Activated naive CD8-positive, alpha-beta T cell (primary cell): Measurements from ENCODE around the gene AKT1.

Experiments
- H3K27ac Mint-ChIP-seq: one replicate; pipeline ENCODE4 v1.8.0; 2021; ENCODE audit warnings: mixed read lengths
- H3K27me3 Mint-ChIP-seq: one replicate; pipeline ENCODE4 v1.8.0; 2021; ENCODE audit warnings: mixed read lengths
- H3K36me3 Mint-ChIP-seq: one replicate; pipeline ENCODE4 v1.8.0; 2021; ENCODE audit warnings: mixed read lengths
- H3K4me1 Mint-ChIP-seq: one replicate; pipeline ENCODE4 v1.8.0; 2021; ENCODE audit warnings: low read depth, mixed read lengths
- H3K4me3 Mint-ChIP-seq: one replicate; pipeline ENCODE4 v1.8.0; 2021; ENCODE audit warnings: mild to moderate bottlenecking, mixed read lengths
- H3K9me3 Mint-ChIP-seq: one replicate; pipeline ENCODE4 v1.8.0; 2021; ENCODE audit warnings: low read depth, mixed read lengths

Gene AKT1

DNA sequence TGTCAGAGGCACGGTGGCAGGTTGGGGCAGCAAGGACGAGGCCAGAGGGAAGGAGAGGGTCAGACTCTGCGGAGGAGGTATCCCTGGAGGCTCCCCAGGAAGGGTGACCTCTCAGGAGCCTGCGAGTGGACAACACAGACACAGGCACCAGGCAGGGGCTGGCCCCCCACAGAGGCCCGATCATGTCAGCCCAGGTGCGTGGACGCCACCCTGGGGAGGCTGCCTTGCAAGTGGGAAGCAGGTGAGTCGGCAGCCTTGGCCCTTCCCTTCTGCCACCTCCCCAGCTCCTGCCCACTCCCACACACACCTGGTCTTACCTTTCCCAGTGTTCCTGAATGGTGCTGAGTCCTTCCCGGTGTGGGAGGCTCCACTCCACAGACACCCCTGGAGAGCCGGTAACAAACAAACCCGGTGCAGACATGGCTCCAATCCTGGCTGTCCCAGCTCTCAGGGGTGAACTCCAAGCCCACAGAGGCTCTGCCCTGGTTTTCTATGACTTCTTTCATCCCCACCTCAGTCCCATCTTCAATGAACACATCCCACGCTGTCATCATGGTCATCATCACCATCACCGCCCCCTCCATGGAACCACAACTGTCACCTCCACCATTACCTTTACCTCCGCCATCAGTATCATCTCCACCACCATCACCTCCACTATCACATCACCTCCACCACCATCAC is 10.5 kb upstream of the AKT1 start:
- H3K27ac Mint-ChIP-seq = no peak overlapping the region
- H3K4me1 Mint-ChIP-seq = peaks cover 16% of the 10 kb centered on the region
- H3K9me3 Mint-ChIP-seq = no peaks in the 10 kb centered on the region
- no peaks in the 10 kb centered on the region for H3K36me3 Mint-ChIP-seq
- H3K27me3 Mint-ChIP-seq = no peaks in the 10 kb centered on the region
- H3K4me3 Mint-ChIP-seq = no peak overlapping the region

DNA sequence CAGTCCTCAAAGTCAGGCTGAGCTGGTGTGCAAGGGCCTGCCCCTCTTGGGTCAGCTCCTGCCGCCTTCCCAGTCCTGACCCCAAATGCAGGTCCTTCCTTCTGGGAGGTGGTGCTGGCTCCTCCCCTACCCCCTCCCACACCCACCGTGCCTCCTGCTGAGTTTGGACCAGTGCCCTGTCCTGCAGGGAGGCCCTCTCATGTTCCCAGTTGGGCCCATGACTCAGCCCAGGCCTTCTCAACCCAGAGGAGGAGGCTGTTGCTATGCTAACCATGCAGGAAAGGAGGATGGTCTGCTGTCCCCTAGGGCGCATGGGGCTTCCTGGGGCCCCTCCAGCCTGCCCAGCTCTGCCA is 9.8 kb upstream of the AKT1 start:
- Mint-ChIP-seq H3K9me3 (no peaks in the 10 kb centered on the region), H3K27me3 (no peaks in the 10 kb centered on the region), H3K4me3 (no peak overlapping the region), H3K36me3 (no peaks in the 10 kb centered on the region), H3K4me1 (peaks cover 16% of the 10 kb centered on the region), H3K27ac (no peak overlapping the region)

DNA sequence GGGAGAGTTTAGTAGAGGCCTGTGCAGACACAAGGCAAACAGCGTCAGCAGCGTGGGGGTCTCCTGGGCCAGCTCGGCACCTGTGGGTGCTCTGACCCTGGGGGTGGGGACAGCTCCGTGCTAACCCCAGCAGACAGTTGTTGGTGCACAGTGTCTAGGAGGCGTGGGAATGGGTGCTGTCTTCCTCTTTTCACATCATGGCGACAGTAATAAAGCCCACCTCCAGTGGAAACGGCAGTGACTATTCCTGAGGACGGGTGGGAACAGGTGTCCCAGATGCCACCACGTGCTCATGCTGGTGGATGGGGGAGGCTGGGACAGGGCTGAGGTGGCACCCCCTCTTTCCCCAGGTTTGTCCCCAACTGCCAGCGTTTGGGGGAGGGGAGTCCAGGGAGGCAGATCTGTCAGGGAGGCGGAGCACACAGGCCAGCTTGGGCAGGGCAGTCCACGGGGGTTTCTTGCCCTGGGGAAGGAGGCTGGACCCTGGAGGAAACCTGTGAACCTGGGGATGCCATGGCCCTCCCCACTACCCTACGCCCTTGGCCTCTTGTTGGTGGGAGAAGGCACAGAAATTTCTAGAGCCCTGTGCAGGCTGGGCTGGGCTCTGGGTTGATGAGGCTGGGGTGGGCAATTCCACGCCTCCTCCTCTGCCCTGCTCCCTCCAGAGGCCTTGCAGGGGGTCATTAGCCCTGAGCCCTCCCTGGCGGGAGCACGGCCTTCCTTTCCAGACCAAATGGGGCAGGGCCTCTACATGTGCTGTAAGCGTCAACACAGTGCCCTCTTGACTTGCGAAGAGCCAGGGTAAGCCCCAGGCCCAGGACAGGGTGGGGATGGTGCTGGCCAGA is 9.2 kb upstream of the AKT1 start:
- Mint-ChIP-seq H3K4me3 (no peak overlapping the region), H3K27me3 (no peaks in the 10 kb centered on the region), H3K9me3 (no peaks in the 10 kb centered on the region), H3K27ac (no peak overlapping the region), H3K36me3 (no peaks in the 10 kb centered on the region), H3K4me1 (peaks cover 18% of the 10 kb centered on the region)

DNA sequence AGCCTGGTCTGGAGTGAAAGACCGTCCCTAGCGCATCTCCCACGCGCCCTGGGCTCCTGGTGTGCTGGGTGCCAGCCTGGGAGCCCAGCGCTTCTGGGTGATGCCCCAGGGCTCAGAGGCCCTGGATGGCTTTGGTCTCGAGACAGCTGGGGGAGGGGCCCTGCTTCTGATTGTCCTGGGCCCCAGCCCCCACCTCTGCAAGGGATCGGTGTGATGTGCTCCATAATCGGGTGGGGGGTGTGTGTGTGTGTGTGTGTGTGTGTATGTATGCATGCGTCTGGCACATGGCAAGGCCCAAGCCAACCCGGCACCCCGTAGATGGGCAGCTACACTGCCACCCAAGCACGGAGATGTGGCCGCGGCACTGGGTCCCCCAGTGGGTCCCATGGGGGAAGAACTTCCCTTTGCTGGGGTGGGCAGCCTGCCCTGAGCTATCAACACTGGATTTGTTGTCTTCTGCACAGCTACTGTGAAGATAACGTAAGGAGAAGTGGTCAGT is 8.4 kb upstream of the AKT1 start:
- Mint-ChIP-seq H3K27ac (no peak overlapping the region), H3K4me1 (peaks cover 21% of the 10 kb centered on the region), H3K4me3 (no peak overlapping the region), H3K27me3 (no peaks in the 10 kb centered on the region), H3K9me3 (no peaks in the 10 kb centered on the region), H3K36me3 (no peaks in the 10 kb centered on the region)

DNA sequence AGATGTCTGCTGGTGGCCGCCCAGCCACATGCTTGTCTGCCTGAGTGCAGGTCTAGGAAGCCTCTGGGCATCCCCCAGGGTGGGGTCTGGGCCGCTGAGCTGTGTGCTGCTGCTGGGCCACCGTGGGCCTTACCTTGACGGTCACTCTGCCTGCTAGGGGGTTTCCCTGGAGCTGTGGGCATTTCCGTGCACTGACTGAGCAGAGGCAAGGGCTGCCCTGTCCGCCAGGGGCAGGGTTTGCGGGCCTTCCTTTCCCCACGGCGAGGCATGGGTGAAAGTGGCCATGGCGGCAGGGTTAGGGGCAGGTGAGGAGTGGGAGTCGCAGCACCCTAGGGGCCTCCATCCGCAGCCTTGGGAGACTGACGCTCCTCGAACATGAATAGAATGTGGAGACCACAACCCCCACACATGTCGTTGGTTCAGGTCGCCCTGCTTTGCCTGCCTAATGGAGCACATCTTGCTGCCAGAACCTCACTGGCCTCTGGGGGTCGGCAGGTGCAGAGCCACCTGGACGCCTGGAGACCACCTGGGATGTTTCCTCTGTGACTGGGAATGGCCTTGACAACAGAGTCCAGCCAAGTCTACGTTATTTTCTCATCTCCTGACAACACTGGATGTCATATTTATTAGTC is 7.8 kb upstream of the AKT1 start:
- Mint-ChIP-seq H3K4me1 (peaks cover 25% of the 10 kb centered on the region), H3K36me3 (no peaks in the 10 kb centered on the region), H3K4me3 (no peak overlapping the region), H3K27ac (no peak overlapping the region), H3K9me3 (no peaks in the 10 kb centered on the region), H3K27me3 (no peaks in the 10 kb centered on the region)

DNA sequence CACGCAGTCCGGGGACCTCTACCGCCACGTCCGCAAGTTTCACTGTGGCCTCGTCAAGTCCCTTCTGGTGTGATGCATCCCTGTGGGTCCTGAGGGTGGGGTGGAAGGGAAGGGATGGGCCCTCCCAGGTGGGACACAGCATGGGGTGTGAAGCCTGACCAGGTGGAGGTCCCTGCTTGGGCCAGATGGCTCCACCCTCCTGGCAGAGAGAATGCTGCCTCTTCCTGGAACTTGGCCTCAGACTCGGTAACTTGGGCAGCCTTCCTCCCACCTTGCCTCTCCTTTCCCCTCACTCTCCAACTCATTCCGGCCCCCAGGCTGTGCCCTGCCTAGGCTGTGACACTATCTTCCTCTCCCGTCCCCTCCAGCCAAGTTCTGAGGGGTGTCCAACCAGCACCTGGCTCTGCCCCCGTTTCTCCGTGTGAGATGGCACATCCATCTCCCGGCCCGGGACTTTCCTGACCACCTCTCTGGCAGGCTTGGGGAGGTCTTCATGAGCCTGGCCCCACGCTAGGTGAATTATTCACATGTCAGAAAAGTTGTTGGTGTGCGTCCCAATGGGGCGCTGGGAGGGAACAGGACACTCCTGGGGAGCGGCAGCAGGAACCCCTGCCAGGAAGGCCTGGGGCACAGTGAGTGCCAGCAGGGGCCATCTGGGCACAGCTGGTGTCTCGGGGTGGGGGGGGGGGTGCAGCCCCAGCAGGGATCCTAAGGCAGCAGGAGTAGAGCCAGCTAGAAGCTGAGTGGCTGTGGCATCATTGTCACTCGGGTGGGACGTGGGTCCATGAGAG is 7.0 kb upstream of the AKT1 start:
- no peaks in the 10 kb centered on the region for H3K9me3 Mint-ChIP-seq
- H3K27ac Mint-ChIP-seq = no peak overlapping the region
- no peaks in the 10 kb centered on the region for H3K27me3 Mint-ChIP-seq
- no peaks in the 10 kb centered on the region for H3K36me3 Mint-ChIP-seq
- H3K4me3 Mint-ChIP-seq = peak overlapping the region; percentile 59
- H3K4me1 Mint-ChIP-seq = peaks cover 27% of the 10 kb centered on the region

DNA sequence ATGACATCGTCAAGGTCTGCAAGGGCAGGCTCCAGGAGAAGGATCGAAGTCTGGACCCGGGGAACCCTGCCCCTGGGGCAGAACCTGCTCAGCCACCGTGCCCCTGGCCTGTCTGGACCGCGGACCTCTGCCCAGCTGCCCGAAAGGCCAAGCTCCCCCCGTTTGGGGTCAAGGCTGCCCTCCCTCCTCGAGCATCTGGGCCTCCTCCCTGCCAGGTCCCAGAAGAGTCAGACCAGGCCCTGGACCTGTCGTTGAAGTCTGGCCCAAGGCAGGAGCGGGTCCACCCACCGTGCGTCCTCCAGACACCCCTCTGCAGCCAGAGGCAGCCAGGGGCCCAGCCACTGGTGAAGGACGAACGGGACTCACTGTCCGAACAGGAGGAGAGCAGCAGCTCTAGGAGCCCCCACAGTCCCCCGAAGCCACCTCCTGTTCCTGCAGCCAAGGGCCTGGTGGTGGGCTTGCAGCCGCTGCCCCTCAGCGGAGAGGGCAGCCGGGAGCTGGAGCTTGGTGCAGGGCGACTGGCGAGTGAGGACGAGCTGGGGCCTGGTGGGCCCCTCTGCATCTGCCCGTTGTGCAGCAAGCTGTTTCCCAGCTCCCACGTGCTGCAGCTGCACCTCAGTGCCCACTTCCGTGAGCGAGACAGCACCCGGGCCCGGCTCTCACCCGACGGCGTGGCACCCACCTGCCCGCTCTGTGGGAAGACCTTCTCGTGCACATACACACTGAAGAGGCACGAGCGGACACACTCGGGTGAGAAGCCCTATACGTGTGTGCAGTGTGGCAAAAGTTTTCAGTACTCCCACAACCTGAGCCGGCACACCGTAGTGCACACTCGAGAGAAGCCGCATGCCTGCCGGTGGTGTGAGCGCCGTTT is 6.2 kb upstream of the AKT1 start:
- H3K4me3 Mint-ChIP-seq = peak overlapping the region; percentile 89
- no peaks in the 10 kb centered on the region for H3K9me3 Mint-ChIP-seq
- peaks cover 28% of the 10 kb centered on the region for H3K4me1 Mint-ChIP-seq
- no peaks in the 10 kb centered on the region for H3K36me3 Mint-ChIP-seq
- no peaks in the 10 kb centered on the region for H3K27me3 Mint-ChIP-seq
- H3K27ac Mint-ChIP-seq = no peak overlapping the region

DNA sequence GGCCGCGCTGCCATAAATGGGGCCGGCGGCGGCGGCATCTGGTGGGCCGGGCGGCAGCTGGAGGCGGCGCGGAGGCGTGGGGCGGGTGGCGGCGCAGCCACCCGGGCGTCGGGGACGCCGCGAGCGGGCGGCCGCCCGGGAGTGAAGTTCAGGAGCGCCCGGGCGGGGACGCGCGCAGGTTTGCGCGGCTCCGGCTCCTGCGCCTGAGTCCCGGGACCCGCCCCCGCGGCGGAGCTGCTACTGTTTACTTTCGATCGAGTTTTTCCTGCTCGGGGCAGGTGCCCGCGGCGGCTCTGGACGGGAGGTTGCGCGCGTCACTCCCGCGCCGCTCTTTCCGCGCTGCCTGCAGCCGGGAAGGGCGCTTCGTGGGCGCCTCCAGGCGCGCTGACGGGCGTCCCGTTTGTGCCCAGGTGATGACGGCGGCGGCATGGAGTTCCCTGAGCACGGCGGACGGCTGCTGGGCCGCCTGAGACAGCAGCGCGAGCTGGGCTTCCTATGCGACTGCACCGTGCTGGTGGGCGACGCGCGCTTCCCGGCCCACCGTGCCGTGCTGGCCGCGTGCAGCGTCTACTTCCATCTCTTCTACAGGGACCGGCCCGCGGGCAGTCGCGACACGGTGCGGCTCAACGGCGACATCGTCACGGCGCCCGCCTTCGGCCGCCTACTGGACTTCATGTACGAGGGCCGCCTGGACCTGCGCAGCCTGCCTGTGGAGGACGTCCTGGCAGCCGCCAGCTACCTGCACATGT is 5.4 kb upstream of the AKT1 start, which contains the start of gene ZBTB42:
Gene ZBTB42 (plus strand): TSS at position 331 of the 749 bp plus-strand sequence. CDS start 97 bp downstream, at position 428.
- H3K27me3 Mint-ChIP-seq = no peaks in the 10 kb centered on the region
- no peaks in the 10 kb centered on the region for H3K9me3 Mint-ChIP-seq
- H3K4me3 Mint-ChIP-seq = peak within 1 kb of the TSS; percentile 89
- H3K36me3 Mint-ChIP-seq = no peaks in the 10 kb centered on the region
- peak within 1 kb of the TSS; percentile 58 for H3K27ac Mint-ChIP-seq
- H3K4me1 Mint-ChIP-seq = peaks cover 35% of the 10 kb centered on the region

DNA sequence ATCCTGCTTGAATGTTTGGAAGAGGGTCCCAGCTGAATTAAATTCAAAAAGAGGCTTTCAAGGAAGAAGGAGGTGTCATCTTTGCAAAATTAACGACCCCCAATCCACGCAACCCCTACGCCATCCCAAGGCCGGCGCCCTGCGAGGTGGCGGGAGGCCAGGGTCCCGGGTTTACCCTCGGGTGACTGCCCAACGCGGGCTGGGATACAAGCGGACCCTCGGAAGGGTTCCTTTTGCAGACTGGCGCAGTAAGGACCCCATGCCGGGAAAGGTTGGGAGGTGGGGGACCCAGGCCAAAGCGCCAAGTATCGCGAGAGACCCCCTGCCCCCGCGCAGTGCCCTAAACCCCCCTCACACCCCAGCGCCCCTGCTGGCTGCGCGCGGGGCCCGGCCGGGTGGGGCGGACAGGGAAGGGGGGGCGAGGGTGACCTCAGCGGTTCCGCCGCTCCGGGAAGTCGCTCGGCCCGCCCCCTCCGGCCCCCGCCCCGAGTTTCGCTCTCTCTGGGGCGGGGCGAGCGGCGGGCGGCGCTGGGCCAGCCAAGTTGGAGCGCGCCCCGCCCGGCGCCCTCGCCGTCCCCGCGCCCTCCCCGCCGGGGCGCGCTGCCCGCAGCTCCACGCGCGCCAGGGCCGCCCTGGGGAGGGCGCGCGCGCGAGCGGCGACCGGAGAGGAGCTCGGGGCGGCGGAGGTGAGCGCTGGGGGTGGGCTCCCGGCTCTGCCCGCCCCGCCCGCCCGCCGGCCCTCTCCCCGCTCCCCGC is 4.6 kb upstream of the AKT1 start:
- Mint-ChIP-seq H3K4me1 (peaks cover 35% of the 10 kb centered on the region), H3K27ac (peak overlapping the region; percentile 46), H3K9me3 (no peaks in the 10 kb centered on the region), H3K36me3 (no peaks in the 10 kb centered on the region), H3K27me3 (no peaks in the 10 kb centered on the region), H3K4me3 (peak overlapping the region; percentile 74)

DNA sequence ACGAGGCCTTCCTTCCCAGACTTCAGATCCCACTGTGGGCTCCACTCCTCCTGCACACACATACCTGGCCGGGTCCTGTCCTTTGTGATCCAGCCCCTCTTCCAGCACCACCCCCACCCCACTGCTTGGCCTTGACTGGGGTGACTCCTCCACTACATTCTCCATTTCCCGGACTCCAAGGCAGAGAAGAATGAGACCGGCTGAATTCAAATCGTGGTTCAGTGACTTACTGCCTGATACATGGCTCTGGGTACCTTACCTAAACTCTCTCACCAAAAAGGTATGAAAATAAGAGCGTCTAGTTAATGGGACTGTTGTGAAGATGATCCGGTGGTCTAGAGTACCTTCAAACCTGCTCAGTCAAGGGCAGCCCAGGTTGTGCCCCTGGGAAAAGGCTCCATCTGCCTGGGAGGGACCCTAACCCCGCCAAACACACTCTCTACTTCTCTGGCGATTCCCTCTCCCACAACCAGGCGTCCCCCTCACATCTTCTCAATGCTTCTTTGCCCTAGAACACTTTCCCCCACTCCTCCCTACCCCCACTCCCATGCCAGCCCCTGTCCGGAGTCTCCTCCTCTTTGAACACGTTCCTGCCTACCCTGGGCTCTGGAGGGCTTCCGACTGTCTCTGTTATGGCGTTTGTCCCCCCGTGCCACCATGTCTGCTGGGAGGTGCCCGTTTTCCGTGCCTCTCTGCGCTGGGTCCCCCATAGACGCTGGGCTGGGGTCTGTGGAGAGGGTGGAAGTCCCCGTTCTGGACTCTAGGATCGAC is 3.9 kb upstream of the AKT1 start:
- Mint-ChIP-seq H3K4me1 (peaks cover 37% of the 10 kb centered on the region), H3K4me3 (peak overlapping the region; percentile 74), H3K27me3 (no peaks in the 10 kb centered on the region), H3K9me3 (no peaks in the 10 kb centered on the region), H3K36me3 (no peaks in the 10 kb centered on the region), H3K27ac (peak overlapping the region; percentile 46)

DNA sequence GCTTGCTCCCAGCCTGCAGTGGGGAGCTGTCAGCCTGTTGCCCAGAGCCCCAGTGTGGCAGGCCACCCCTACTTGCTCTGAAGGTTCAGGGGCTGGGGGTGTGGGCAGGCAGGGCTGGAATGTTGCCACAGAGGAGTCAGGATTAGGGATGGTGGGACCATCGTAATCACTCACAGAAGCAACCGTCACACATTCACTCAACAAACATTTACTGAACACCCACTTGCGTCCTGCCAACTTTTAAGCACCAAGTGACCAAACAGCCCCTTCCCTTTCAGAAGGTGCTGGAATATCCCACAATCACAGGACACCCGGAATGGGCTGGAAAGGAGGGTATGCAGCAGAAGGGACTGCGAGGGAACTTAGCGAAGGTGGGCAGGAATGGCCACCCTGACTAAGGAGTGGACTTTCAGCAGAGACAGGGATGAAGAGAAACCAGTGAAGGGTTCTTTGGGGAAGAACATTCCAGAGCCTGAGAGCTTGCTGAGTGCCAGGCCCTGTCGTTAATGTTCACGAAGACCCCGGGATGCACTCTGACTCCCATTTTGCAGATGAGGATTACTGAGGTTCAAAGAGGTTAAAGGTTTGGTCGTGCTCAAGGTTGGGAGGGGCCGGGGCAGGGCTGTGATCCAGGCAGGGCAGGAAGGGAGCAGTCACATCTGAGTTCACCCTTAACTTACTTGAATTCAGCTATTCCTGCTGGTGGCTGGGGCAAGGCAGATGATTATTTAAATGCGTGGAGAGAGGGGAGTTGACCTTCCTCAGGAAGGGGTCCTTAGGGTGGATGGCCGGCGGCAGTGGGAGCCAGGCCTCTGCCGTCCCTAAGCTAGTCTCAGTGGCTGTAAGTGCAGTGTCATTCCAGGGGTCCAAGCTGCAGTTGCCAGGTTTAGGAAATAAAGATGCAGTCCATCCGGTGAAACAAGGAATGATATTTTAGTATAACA is 3.0 kb upstream of the AKT1 start:
- no peaks in the 10 kb centered on the region for H3K27me3 Mint-ChIP-seq
- H3K4me1 Mint-ChIP-seq = peaks cover 41% of the 10 kb centered on the region
- peak overlapping the region; percentile 74 for H3K4me3 Mint-ChIP-seq
- no peaks in the 10 kb centered on the region for H3K36me3 Mint-ChIP-seq
- peak overlapping the region; percentile 8 for H3K27ac Mint-ChIP-seq
- H3K9me3 Mint-ChIP-seq = no peaks in the 10 kb centered on the region
